Activated naive CD4-positive, alpha-beta T cell treated with anti-CD3 and anti-CD28 coated beads, Interleukin-2, amount 10 ng/mL, durations not matched to agents 5 hours and 36 hours (primary cell): ENCODE data around the gene SMARCAL1. TPM values are rescaled to one million over a fixed set of nuclear protein-coding genes. Genes with fewer than 3 reads are reported as not detected.

ENCODE experiments used
- total RNA-seq, 2 experiments: library from RNA; stranded (reverse); gene quantifications; one replicate each; pipeline ENCODE4 v1.2.3, GENCODE V29; 2021

Gene SMARCAL1
- total RNA-seq = 10 to 100 TPM; 20.7 to 25.1 TPM

DNA sequence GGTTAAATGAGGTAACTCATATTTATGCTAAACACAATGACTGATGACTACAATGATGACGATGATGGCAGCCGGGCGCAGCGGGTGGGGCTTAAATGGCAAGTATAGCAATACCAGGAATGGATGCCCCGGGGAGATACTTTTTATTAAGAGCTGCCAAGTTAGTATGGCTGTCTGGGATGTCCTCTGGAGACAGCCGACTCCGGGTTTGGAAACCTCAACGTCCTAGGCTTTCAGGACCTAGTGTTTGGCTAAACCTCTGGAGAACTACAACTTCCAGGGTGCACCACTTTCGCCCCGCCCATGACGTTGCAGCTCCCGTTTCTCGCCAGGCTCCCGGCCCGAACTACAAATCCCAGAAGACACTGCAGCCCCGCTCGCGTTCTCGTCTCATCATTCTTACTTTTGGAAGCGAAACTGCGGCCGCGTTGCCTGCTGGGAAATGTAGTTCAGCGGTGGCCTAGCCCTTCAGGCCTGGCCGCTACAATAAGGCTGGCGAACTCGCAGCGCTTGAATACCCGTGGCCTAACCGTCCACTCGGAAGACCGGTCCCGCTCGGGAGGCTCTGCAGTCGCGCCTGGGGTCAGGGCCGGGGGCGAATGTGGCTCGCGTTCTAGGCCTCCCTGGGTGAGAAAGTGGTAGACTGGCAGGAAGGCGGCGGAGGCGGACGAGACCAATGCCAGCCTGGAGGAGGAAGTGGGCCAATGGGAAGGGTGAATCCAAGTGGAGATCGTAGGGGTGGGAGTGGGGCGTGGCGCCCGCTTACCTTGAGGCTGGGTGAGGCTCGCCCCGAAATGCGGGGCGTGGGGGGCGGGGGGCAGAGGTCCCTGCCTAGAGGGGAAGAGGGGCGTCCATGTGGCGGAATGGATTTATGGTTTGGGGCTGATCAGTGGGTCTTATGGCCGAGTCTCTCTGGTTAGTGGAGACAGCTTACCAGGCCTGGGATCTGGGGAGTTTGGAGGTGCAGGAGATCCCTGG lies at the start of gene SMARCAL1:
SMARCAL1 (plus strand) TSS at position 463 of the 978 bp plus-strand sequence. CDS start 2,221 bp downstream, outside the sequence.

DNA sequence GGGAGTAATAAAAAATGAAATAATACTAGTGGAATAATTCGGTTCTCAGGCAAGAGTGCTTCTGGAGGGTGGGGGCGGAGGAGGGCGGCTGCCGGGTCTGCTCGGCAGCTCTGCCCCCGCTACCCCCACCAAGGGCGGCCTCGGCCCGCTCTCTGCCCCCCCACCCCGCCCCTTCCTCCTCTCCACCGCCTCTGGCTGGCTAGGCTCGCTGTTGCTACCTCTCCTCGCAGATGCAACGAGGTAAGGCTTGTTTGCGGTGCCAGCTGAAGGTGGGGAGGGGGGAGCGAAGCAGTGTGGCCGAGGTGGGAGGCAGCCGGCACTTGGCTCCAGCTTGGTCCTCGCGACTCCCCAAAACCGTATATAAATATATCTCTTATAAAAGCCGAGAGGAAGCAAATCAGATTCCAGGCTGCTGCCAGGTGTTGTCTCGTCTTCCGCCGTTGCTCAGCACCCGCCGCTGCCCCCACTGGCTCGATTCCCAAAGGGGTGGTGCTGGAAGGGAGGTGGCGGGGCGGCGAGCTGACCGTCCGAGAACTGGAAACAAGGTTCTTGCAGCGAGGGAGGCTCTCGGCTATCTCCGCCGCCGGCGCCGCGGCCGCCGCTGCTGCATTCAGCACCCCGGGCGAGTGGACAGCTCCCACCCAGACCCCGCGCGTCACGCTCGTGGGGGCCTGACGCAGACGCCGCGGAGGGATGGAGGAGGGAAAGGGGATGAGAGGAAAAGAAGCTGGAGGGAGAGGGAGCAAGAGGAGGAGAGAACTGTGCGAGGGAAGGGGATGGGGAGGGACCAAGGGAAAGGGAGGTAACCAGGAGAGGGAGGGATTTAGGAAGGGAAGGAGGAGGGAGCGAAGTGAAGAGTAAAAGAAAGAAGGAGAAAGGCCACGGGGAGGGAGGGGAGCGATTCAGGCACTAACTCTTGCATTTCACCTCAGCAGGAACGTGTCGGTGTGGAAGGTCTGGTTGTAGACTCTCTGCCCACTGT lies 40.3 kb upstream of the SMARCAL1 start, which contains the start of gene MARCHF4:
MARCHF4 (minus strand) TSS at position 763 of the 982 bp plus-strand sequence. CDS start 2,223 bp downstream, outside the sequence.

GRCh38 chr2:216498379-216499352 lies 86.4 kb downstream of the SMARCAL1 start, which contains the start of gene RPL37A:
RPL37A (plus strand) TSS chr2:216498844; CDS start chr2:216498875, 31 bp downstream.

Other genes with a start within 250 kb of the SMARCAL1 start
- not detected for gene MARCHF4, start 40.0 kb upstream of the SMARCAL1 start, total RNA-seq
- 1,000 to 10,000 TPM; 2,874 to 2,983 TPM for gene RPL37A, start 86.4 kb downstream of the SMARCAL1 start, total RNA-seq
- gene IGFBP2, start 220.9 kb downstream of the SMARCAL1 start, total RNA-seq = 10 to 100 TPM; 36.2 to 43.4 TPM